ENCODE data around the gene CYP19A1. TPM values are rescaled to one million over a fixed set of nuclear protein-coding genes. Genes with fewer than 3 reads are reported as not detected.
"Not testable (repeated sequence)": the region's sequence is repeated elsewhere in the genome, so short reads cannot be mapped to it uniquely, and the experiment has no call there.

CYP19A1 gene
- total RNA-seq, 1 donor from 2014 or later, result not detected

DNA sequence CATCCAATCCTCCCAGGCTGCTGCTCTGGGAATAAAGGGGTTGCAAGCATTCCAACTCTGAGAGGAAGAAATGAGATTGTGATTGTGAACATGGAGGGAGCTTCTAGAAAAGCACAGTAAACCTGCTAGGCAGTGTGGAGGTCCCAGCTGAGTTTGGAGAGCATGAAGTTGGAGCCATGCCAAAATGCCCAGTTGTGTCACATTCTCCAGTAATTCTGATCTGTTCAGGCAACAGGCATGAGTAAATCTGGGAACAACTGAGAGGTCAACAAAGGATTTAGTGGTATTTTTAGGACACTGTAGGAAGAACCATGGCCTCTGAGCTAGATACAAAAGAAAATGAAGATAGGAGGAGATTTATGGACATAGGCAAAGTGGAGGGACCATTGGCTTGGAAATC, 74.7 kb downstream of the CYP19A1 start:
- DNase-seq (ENCODE audit: low read depth in 2 of 2), result no peak

DNA sequence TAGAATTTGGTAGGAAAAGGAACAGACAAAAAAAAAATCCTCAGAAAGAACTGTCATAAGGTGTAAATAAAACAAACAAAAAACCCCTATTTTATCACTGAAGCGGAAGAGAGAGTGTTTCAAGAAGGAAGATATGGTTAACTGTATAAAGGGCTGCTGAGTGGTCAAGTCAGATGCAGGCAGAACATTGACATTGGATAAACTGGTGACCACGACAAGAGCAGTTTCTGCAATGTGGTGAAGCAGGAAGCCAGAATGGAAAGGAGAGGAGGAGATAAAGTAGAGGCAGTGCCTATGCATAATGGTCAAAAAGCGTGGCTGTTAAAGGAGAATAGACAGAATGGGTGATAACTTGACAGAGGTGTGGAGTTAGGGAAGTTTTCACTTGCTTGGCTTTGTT, 75.3 kb downstream of the CYP19A1 start:
- DNase-seq (ENCODE audit: low read depth in 2 of 2), result no peak

DNA sequence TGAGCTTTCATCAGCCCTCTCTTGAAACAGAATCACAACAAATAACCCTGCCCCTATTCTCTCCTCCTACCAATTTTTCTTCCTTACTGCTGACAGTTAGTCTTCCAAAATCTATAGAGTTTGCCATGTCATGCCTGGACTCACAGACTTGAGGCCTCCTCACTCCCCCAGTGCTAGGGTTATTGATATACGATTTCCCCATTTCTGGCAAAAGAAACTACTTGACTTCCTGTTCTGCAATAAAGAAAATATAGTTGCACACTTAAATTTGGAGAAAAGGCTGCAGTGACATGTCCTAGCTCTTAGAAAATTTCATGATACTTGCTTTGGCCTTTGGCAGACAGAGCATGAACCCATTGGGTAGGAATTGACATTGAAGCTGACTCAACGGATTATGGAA, 75.9 kb downstream of the CYP19A1 start:
- DNase-seq (ENCODE audit: low read depth in 2 of 2), result no peak

DNA sequence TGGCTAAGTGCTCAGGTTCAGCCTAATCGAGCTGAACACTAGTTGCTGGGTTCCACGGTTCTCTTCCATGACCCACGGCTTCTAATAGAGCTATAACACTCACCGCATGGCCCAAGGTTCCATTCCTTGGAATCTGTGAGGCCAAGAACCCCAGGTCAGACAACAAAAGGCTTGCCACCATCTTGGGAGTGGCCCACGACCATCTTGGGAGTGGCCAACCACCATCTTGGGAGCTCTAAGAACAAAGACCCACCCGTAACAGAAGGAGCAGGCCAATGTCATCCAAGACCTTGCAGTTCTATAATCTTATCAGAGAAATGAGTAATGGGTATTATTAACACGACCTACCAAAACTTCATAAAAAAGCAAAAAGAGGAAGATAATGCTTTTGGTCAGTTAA, 77.3 kb downstream of the CYP19A1 start:
- DNase-seq (ENCODE audit: low read depth in 2 of 2), result not testable (repeated sequence)

GRCh38 chr15:51260202-51260601, 78.2 kb downstream of the CYP19A1 start:
- DNase-seq (ENCODE audit: low read depth in 2 of 2), result no peak

GRCh38 chr15:51255533-51255932, 82.9 kb downstream of the CYP19A1 start:
- no peak for DNase-seq (ENCODE audit: low read depth in 2 of 2)

DNA sequence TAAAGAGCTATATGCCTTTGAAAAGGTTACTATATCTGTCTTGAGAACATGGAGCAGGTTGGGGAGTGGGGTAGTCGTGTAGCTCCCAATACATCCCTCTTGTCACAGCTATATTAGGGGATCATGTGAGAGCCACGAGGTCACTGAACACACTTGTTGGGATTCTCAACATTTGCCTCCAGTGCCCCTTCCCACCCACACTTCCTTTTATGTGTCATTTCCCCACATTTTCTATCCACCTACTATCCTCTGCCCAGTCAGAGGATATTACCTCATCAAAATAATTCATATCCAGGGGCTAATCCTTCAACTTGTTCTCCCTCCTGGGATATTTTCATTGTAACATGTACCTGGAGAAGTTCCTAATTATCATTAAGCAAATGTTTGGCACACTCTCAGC, 85.0 kb downstream of the CYP19A1 start:
- peak in 1 of 2 donors; percentile 53 for DNase-seq (ENCODE audit: low read depth in 2 of 2)

DNA sequence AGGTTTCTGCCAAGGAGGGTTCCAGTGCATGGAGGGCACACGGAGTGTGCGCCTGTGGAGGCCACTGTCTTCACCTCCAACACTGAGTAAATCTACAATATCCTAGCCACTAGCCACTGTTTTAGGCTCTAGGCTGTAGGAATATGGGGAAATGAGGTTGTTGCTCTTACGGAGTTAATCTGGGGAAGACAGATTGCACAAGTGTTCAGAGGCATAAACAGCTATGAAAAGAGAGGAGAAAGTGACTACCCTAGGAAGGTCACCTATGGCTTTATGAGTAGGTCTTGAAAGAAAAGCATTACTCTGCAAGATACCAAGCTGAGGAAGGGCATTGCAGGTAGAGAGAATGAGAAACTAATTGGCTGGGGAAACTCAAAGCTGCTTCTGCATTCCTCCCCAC, 85.7 kb downstream of the CYP19A1 start:
- no peak for DNase-seq (ENCODE audit: low read depth in 2 of 2)

GRCh38 chr15:51251556-51251955, 86.8 kb downstream of the CYP19A1 start:
- no peak for DNase-seq (ENCODE audit: low read depth in 2 of 2)

DNA sequence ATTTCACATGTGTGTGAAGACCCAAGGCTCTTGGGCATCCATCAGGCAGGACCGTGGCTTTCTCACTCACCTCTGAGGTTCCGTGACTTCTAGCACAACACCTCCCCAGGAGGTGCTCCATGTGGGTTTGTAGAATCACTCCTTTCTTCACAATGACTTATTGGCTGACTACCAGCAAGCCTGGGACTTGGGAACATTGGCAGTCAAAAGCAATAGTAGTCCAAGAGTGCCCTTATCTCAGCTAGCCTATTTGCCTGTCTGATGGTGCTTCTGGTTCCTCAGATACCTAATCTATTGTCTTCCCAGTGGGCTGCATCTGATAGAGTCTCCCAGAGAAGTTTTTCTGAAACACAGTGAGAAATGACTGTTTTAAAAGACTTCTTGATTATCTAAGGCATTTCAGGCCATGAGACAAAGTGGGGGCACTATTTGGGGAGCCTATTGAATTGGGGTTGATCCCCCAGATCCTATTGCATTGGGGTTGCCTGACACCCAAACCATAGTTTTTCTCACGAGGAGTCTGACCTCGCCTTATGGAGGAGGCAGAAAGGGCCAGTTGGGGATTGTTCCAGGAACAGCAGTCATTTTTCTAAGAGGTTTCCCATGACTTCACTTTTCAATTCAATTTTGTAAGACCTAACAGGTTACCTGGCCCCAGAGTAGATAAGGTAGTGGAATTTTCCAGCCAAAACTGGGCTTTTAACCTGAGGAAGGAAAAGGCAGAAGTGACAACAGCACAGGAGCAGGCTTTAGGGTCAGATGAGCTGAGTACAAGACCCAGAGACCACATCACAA, 88.0 kb downstream of the CYP19A1 start:
- DNase-seq (ENCODE audit: low read depth in 2 of 2), result no peak

- DNase-seq (ENCODE audit: low read depth in 2 of 2), result no peak
These were observed 92.8 kb downstream of the CYP19A1 start for GRCh38 chr15:51245628-51246027.

- DNase-seq (ENCODE audit: low read depth in 2 of 2), result no peak
These were observed 94.0 kb downstream of the CYP19A1 start for GRCh38 chr15:51244423-51244869.

DNA sequence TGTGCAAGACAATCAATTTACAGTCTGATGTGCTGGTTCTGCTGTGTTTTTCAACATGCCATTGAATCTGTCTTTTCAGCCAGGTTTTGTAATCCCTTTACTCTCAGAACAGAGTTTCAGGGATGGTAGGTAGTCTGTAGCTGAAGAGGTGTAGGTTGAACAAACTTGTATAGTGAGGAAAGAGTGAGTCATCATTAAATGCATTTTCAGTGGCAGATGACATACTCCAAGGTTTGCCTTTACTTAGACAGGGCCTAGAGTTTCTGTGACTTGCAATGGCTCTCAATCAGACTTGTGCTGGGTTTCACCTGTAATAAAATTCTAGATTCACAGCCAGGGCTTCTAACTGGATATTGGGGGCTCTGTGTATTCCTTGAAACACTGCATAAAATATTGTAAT, 94.6 kb downstream of the CYP19A1 start:
- DNase-seq (ENCODE audit: low read depth in 2 of 2), result no peak

- no peak for DNase-seq (ENCODE audit: low read depth in 2 of 2)
These were observed 98.3 kb downstream of the CYP19A1 start for GRCh38 chr15:51240066-51240465.

- DNase-seq (ENCODE audit: low read depth in 2 of 2), result no peak
These were observed 100.6 kb downstream of the CYP19A1 start for GRCh38 chr15:51237816-51238215.

DNA sequence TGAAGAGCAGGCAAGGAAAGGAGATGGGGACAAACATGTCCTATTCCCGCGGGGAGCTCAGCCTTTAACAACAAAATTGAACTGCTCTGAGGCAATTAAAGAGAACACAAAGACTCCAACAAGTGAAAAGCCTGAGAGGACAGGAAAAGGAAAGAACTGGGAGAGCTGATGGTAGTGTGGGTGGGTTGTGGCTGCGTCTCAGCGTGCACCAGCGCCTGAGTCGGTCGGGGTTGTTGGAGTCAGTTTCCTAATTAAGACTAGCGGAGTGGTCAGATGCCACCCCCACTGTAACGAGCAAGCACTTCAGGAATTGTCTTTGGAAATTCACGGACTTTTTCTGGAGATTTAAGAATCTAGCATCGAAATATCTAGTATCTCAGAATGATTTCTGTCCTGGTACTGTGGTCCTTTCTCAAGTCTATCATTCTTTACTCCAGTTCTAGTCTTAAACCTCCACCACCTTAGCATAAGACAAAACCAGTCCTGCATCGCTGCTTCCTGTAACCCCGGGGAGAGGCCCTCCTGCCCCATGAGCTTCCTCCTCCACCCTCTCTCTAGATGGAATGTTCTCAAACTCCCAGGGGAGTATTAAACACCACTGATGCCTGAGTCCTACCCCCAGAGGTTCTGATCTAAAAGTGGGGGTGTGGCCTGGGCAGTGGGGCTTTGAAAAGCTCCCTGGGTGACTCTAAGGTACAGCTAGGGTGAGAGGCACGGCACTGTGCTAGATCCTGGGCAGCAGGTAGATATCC, 104.0 kb downstream of the CYP19A1 start:
- no peak for DNase-seq (ENCODE audit: low read depth in 2 of 2)

GRCh38 chr15:51232581-51232980, 105.8 kb downstream of the CYP19A1 start:
- no peak for DNase-seq (ENCODE audit: low read depth in 2 of 2)

GRCh38 chr15:51229907-51230330, 108.5 kb downstream of the CYP19A1 start:
- peak; percentile 17 to 47 for DNase-seq (ENCODE audit: low read depth in 2 of 2)

- DNase-seq (ENCODE audit: low read depth in 2 of 2), result peak in 1 of 2 donors; percentile 60
These were observed 110.3 kb downstream of the CYP19A1 start for GRCh38 chr15:51227940-51228732.

- DNase-seq (ENCODE audit: low read depth in 2 of 2), result no peak
These were observed 111.7 kb downstream of the CYP19A1 start for GRCh38 chr15:51226576-51227210.

GRCh38 chr15:51224428-51224827, 114.0 kb downstream of the CYP19A1 start:
- DNase-seq (ENCODE audit: low read depth in 2 of 2), result peak in 1 of 2 donors; percentile 24
